Measurements from ENCODE around the gene PACSIN1. TPM values are rescaled to one million over a fixed set of nuclear protein-coding genes. Genes with fewer than 3 reads are reported as not detected.
A peak's percentile ranks its signal among the peaks of the same experiment; 100 is the strongest.

Gene PACSIN1
- total RNA-seq, 1 donor from 2014 or later = under 0.01 TPM

DNA sequence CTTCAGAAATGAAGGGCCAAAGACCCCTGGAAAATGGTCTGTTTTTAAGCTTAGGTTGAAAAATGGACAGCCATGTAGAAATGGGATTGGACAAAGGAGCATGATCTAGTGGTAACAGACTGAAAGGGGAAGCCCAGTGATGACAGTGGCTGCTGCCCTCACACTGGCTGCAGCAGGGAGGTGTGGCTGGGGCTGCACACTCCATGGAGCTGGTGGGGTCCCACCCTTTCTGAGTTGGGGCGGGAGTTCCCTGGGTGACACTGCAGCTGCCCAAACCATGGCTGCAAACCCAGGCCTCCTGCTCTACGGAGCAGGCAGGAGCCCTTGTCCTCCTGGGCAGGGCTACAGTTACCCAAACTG, 8.5 kb upstream of the PACSIN1 start:
- no peaks in the 10 kb centered on the region for H3K4me1 ChIP-seq (ENCODE audit: control insufficient read depth in 3 of 3, insufficient read depth in 3 of 3, low read length in 3 of 3)
- no peaks in the 10 kb centered on the region for H3K9me3 ChIP-seq (ENCODE audit: control insufficient read depth in 3 of 3, low read length in 3 of 3)
- no peaks in the 10 kb centered on the region for H3K36me3 ChIP-seq (ENCODE audit: control insufficient read depth in 3 of 3, insufficient read depth in 3 of 3, low read length in 3 of 3)
- no peak overlapping the region for H3K27ac ChIP-seq (ENCODE audit: low read depth, low read length)
- H3K9ac ChIP-seq (ENCODE audit: low read depth in 1 of 3, low read length in 3 of 3) = no peak overlapping the region
- H3K4me3 ChIP-seq (ENCODE audit: low read length in 3 of 3) = no peak overlapping the region
- H3K27me3 ChIP-seq (ENCODE audit: control insufficient read depth in 3 of 3, insufficient read depth in 3 of 3, low read length in 3 of 3) = no peaks in the 10 kb centered on the region

DNA sequence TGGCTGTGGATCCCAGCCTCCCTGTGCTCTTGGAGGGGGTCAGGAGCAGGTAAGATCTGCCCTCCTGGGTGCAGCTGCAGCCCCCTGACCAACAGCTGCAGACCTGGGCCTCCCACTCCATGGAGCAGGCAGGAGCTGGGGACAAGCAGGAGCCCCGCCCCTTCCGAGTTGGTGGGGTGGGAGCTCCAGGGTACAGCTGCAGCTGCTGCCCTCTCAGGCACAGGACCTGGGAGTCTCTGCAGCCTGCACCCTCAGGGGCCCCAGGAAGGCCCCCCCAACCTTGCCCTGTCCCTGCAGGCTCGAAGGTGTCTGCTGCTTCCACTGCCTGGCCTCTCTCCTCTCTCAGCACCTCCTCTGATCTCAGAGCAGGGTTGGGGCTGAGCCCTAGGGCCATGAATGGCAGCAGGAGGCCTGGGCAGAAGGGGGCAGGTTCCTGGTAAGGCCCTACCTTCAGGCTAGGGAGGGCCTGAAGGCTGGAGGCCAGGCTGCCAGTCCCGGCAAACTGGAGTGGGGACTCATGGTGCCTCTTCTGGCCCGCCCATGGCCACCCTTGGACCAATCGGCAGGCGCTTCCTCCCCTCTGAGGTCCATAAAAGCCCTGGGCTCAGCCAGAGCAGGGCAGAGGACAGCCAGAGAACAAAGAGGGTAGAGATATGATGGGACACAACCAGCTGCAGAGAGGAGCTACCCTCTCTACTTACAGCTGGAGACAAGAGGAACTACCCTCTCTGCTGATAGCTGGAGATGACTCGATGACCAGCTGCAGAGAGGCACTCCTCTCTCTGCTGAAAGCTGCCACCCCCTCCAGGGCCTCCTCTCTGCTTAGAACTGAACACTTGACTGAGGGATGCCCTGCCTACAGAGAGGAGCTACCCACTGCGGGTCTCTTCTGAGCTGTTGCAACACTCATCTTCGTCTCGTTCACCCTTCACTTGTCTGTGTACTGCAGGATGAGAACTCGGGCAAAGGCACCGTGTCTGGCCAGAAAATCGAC, 7.8 kb upstream of the PACSIN1 start:
- Histone ChIP-seq H3K27ac (ENCODE audit: low read depth, low read length) (no peak overlapping the region), H3K4me1 (ENCODE audit: control insufficient read depth in 3 of 3, insufficient read depth in 3 of 3, low read length in 3 of 3) (no peaks in the 10 kb centered on the region), H3K27me3 (ENCODE audit: control insufficient read depth in 3 of 3, insufficient read depth in 3 of 3, low read length in 3 of 3) (no peaks in the 10 kb centered on the region), H3K4me3 (ENCODE audit: low read length in 3 of 3) (no peak overlapping the region), H3K9ac (ENCODE audit: low read depth in 1 of 3, low read length in 3 of 3) (no peak overlapping the region), H3K36me3 (ENCODE audit: control insufficient read depth in 3 of 3, insufficient read depth in 3 of 3, low read length in 3 of 3) (no peaks in the 10 kb centered on the region), H3K9me3 (ENCODE audit: control insufficient read depth in 3 of 3, low read length in 3 of 3) (no peaks in the 10 kb centered on the region)

DNA sequence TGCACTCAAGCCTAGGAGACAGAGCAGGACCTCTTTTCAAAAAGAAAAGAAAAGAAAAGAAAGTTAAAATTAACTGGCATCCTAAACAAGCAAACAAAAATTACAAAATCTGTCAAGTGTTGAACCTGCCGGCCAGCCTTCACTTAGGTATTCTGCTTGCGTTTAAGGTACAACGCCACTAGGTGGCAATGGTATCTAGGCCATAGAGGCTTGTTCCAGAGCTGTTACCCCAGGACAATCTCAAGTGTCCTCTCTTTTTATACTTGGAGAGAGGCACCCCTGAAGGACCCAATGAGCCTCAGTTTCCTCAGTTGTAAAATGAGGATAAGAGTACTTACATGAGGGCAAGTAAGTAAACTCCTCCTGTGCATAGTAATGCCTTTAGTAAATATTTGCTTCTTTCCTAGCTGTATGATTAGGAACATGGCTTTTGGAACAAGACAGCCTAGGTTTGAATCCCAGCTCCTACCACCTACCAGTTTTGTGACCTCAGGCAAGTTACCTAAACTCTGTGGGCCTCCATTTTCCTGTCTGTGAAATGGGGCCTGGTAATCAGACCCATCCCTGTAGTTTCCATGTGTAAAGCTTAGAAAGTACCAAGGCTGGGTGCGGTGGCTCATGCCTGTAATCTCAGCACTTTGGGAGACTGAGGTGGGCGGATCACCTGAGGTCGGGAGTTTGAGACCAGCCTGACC, 5.8 kb upstream of the PACSIN1 start:
- no peak overlapping the region for H3K9ac ChIP-seq (ENCODE audit: low read depth in 1 of 3, low read length in 3 of 3)
- H3K4me3 ChIP-seq (ENCODE audit: low read length in 3 of 3) = no peak overlapping the region
- no peaks in the 10 kb centered on the region for H3K36me3 ChIP-seq (ENCODE audit: control insufficient read depth in 3 of 3, insufficient read depth in 3 of 3, low read length in 3 of 3)
- no peaks in the 10 kb centered on the region for H3K4me1 ChIP-seq (ENCODE audit: control insufficient read depth in 3 of 3, insufficient read depth in 3 of 3, low read length in 3 of 3)
- H3K9me3 ChIP-seq (ENCODE audit: control insufficient read depth in 3 of 3, low read length in 3 of 3) = no peaks in the 10 kb centered on the region
- no peak overlapping the region for H3K27ac ChIP-seq (ENCODE audit: low read depth, low read length)
- peaks cover 8 to 10% (median 9%) of the 10 kb centered on the region in 3 donors for H3K27me3 ChIP-seq (ENCODE audit: control insufficient read depth in 3 of 3, insufficient read depth in 3 of 3, low read length in 3 of 3)

GRCh38 chr6:34460796-34461507, 4.9 kb upstream of the PACSIN1 start:
- H3K4me1 ChIP-seq (ENCODE audit: control insufficient read depth in 3 of 3, insufficient read depth in 3 of 3, low read length in 3 of 3) = peaks cover 1 to 5% (median 4%) of the 10 kb centered on the region in 3 donors

GRCh38 chr6:34462010-34462409, 3.9 kb upstream of the PACSIN1 start:
- Histone ChIP-seq H3K4me3 (ENCODE audit: low read length in 3 of 3) (no peak overlapping the region), H3K27ac (ENCODE audit: low read depth, low read length) (no peak overlapping the region), H3K9me3 (ENCODE audit: control insufficient read depth in 3 of 3, low read length in 3 of 3) (no peaks in the 10 kb centered on the region), H3K4me1 (ENCODE audit: control insufficient read depth in 3 of 3, insufficient read depth in 3 of 3, low read length in 3 of 3) (peaks cover 4 to 5% (median 4%) of the 10 kb centered on the region in 3 donors), H3K9ac (ENCODE audit: low read depth in 1 of 3, low read length in 3 of 3) (no peak overlapping the region), H3K36me3 (ENCODE audit: control insufficient read depth in 3 of 3, insufficient read depth in 3 of 3, low read length in 3 of 3) (no peaks in the 10 kb centered on the region), H3K27me3 (ENCODE audit: control insufficient read depth in 3 of 3, insufficient read depth in 3 of 3, low read length in 3 of 3) (peaks cover 25 to 29% (median 27%) of the 10 kb centered on the region in 3 donors)

More at GRCh38 chr6:34460796-34461507, 4.9 kb upstream of the PACSIN1 start:
- Histone ChIP-seq H3K4me3 (ENCODE audit: low read length in 3 of 3) (no peak overlapping the region), H3K27ac (ENCODE audit: low read depth, low read length) (no peak overlapping the region), H3K9me3 (ENCODE audit: control insufficient read depth in 3 of 3, low read length in 3 of 3) (no peaks in the 10 kb centered on the region), H3K27me3 (ENCODE audit: control insufficient read depth in 3 of 3, insufficient read depth in 3 of 3, low read length in 3 of 3) (peaks cover 15 to 18% (median 17%) of the 10 kb centered on the region in 3 donors), H3K9ac (ENCODE audit: low read depth in 1 of 3, low read length in 3 of 3) (no peak overlapping the region), H3K36me3 (ENCODE audit: control insufficient read depth in 3 of 3, insufficient read depth in 3 of 3, low read length in 3 of 3) (no peaks in the 10 kb centered on the region)

DNA sequence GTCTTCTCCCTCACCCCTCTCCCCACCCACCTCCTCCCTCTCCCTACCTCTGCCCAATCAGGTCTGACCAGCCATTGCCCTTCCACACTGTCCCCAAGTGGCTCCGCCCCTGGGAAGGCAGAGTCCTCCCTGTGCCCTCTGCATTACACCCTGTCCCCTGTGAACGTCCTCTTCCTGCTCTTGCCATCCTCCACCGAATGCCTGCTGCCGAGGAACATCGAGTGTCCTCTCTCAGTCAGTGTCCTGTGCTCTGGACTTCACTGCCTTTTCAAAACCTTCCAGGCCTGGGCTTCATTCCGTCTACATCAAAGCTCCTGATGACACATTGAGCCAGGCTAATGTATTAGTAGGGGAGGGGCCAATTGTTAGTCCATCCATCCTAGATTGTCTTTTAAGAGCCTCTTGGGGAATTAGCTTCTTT, 3.3 kb upstream of the PACSIN1 start:
- no peak overlapping the region for H3K27ac ChIP-seq (ENCODE audit: low read depth, low read length)
- no peaks in the 10 kb centered on the region for H3K36me3 ChIP-seq (ENCODE audit: control insufficient read depth in 3 of 3, insufficient read depth in 3 of 3, low read length in 3 of 3)
- H3K9me3 ChIP-seq (ENCODE audit: control insufficient read depth in 3 of 3, low read length in 3 of 3) = no peaks in the 10 kb centered on the region
- no peak overlapping the region for H3K4me3 ChIP-seq (ENCODE audit: low read length in 3 of 3)
- peaks cover 28 to 31% (median 30%) of the 10 kb centered on the region in 3 donors for H3K27me3 ChIP-seq (ENCODE audit: control insufficient read depth in 3 of 3, insufficient read depth in 3 of 3, low read length in 3 of 3)
- H3K9ac ChIP-seq (ENCODE audit: low read depth in 1 of 3, low read length in 3 of 3) = no peak overlapping the region
- peaks cover 4 to 5% (median 4%) of the 10 kb centered on the region in 3 donors for H3K4me1 ChIP-seq (ENCODE audit: control insufficient read depth in 3 of 3, insufficient read depth in 3 of 3, low read length in 3 of 3)

- Histone ChIP-seq H3K36me3 (ENCODE audit: control insufficient read depth in 3 of 3, insufficient read depth in 3 of 3, low read length in 3 of 3) (no peaks in the 10 kb centered on the region), H3K27me3 (ENCODE audit: control insufficient read depth in 3 of 3, insufficient read depth in 3 of 3, low read length in 3 of 3) (peaks cover 28 to 35% (median 30%) of the 10 kb centered on the region in 3 donors), H3K9me3 (ENCODE audit: control insufficient read depth in 3 of 3, low read length in 3 of 3) (no peaks in the 10 kb centered on the region), H3K9ac (ENCODE audit: low read depth in 1 of 3, low read length in 3 of 3) (no peak overlapping the region), H3K4me3 (ENCODE audit: low read length in 3 of 3) (no peak overlapping the region), H3K4me1 (ENCODE audit: control insufficient read depth in 3 of 3, insufficient read depth in 3 of 3, low read length in 3 of 3) (peaks cover 4 to 5% (median 4%) of the 10 kb centered on the region in 3 donors), H3K27ac (ENCODE audit: low read depth, low read length) (no peak overlapping the region)
Observed at GRCh38 chr6:34463299-34463698, 2.6 kb upstream of the PACSIN1 start.

- Histone ChIP-seq H3K27me3 (ENCODE audit: control insufficient read depth in 3 of 3, insufficient read depth in 3 of 3, low read length in 3 of 3) (peaks cover 28 to 36% (median 30%) of the 10 kb centered on the region in 3 donors), H3K4me1 (ENCODE audit: control insufficient read depth in 3 of 3, insufficient read depth in 3 of 3, low read length in 3 of 3) (peaks cover 4 to 5% (median 4%) of the 10 kb centered on the region in 3 donors), H3K27ac (ENCODE audit: low read depth, low read length) (no peak overlapping the region), H3K9me3 (ENCODE audit: control insufficient read depth in 3 of 3, low read length in 3 of 3) (no peaks in the 10 kb centered on the region), H3K4me3 (ENCODE audit: low read length in 3 of 3) (no peak overlapping the region), H3K9ac (ENCODE audit: low read depth in 1 of 3, low read length in 3 of 3) (no peak overlapping the region), H3K36me3 (ENCODE audit: control insufficient read depth in 3 of 3, insufficient read depth in 3 of 3, low read length in 3 of 3) (no peaks in the 10 kb centered on the region)
Observed at GRCh38 chr6:34463849-34464248, 2.0 kb upstream of the PACSIN1 start.

DNA sequence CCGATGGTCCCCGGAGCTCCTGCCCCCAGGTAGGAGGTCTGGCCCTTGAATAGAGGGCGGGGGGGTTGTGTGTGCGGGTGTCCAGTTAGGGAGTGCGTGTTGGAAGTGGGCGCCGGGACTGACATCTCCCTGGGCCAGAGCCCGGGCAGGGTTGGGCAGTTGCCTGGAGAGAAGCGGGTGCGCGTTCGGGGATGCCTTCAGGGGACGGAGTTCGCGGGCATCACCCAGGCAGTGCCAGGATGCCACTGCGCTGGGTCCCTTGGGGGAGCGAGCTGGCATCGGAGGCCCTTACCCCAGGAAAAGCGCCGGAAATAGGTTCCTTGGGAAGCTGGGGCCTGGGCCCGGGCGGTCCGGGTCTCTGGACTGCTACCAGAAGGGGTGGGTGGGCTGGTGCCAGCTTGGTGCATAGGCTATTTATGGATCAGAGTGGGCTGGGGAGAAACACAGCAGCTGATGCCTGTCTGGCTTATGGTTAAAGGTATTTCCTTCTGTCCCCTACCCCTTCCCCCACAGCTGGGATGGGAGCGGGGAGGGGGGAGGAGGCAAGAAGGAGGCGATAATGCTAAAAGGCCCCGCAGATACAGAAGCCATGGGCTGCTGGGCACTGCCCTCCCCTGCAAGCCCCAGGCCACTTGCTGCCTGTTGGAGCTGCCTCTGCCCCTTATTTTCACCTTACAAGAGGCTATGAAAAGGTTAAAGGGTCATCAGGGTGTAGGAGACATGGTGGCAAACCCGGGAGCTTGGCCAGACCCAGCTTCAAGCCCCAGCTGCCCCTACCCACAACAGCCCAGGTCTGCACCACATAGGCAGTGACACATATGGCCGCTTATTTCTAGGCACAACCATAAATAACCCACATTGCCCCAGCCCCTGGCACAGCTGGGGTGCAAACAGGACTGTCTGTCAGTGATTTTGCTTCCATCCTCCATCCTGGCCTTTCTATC, 638 bp downstream of the PACSIN1 start:
- H3K9ac ChIP-seq (ENCODE audit: low read depth in 1 of 3, low read length in 3 of 3) = no peak overlapping the region

More for the DNA sequence above, 638 bp downstream of the PACSIN1 start:
- Histone ChIP-seq H3K27me3 (ENCODE audit: control insufficient read depth in 3 of 3, insufficient read depth in 3 of 3, low read length in 3 of 3) (peaks cover 28 to 36% (median 30%) of the 10 kb centered on the region in 3 donors), H3K4me3 (ENCODE audit: low read length in 3 of 3) (peak overlapping the region in 1 of 3 donors; percentile 27), H3K9me3 (ENCODE audit: control insufficient read depth in 3 of 3, low read length in 3 of 3) (no peaks in the 10 kb centered on the region), H3K4me1 (ENCODE audit: control insufficient read depth in 3 of 3, insufficient read depth in 3 of 3, low read length in 3 of 3) (peaks cover 4 to 5% (median 4%) of the 10 kb centered on the region in 3 donors), H3K27ac (ENCODE audit: low read depth, low read length) (no peak overlapping the region), H3K36me3 (ENCODE audit: control insufficient read depth in 3 of 3, insufficient read depth in 3 of 3, low read length in 3 of 3) (no peaks in the 10 kb centered on the region)
